ENCODE results near the gene POLR1E.

The POLR1E gene

DNA sequence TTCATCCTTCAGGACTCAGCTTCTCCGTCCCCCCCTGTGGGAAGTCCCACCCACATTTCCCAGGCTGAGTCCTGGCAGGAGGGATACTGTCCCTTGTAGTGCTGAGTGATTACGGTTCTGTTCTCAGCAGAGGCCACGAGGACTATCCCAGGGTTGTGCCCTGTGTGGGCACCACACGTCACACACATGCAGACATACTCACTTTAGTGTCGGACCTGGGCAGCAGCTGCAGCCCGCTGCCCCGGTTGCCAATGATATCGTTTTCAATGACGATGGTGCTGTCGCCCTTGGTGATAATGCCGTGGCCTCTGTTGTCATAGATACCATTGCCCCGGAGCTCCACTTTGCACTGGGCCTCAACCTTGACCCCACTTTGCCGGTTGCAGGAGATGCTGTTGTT, 32.2 kb downstream of the POLR1E start:
- Histone ChIP-seq H3K27ac (ENCODE audit: low read length) (no peak overlapping the region), H3K9ac (ENCODE audit: low read length) (no peak overlapping the region), H3K79me2 (ENCODE audit: low read length) (no peaks in the 10 kb centered on the region), H3K36me3 (replicated peaks; ENCODE audit: low read depth, low read length) (no peaks in the 10 kb centered on the region), H3K4me1 (ENCODE audit: low read length) (no peaks in the 10 kb centered on the region), H3K4me2 (ENCODE audit: low read length) (no peak overlapping the region), H3K4me3 (ENCODE audit: low read length) (no peak overlapping the region), H4K20me1 (ENCODE audit: insufficient read depth, low read length) (no peaks in the 10 kb centered on the region), H3K27me3 (ENCODE audit: low read depth, low read length) (no peaks in the 10 kb centered on the region), H3K9me3 (ENCODE audit: insufficient read depth, low read length) (no peaks in the 10 kb centered on the region), H2AFZ (ENCODE audit: low read depth, low read length) (no peak overlapping the region)
- TF ChIP-seq, protein P1, sequence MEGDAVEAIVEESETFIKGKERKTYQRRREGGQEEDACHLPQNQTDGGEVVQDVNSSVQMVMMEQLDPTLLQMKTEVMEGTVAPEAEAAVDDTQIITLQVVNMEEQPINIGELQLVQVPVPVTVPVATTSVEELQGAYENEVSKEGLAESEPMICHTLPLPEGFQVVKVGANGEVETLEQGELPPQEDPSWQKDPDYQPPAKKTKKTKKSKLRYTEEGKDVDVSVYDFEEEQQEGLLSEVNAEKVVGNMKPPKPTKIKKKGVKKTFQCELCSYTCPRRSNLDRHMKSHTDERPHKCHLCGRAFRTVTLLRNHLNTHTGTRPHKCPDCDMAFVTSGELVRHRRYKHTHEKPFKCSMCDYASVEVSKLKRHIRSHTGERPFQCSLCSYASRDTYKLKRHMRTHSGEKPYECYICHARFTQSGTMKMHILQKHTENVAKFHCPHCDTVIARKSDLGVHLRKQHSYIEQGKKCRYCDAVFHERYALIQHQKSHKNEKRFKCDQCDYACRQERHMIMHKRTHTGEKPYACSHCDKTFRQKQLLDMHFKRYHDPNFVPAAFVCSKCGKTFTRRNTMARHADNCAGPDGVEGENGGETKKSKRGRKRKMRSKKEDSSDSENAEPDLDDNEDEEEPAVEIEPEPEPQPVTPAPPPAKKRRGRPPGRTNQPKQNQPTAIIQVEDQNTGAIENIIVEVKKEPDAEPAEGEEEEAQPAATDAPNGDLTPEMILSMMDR (IDR thresholded peaks at IDR 0.05; ENCODE audit: low read depth, low read length): no peak
- no peak for TF ChIP-seq EZH2phosphoT487 (IDR thresholded peaks at IDR 0.05; ENCODE audit: low read depth)

DNA sequence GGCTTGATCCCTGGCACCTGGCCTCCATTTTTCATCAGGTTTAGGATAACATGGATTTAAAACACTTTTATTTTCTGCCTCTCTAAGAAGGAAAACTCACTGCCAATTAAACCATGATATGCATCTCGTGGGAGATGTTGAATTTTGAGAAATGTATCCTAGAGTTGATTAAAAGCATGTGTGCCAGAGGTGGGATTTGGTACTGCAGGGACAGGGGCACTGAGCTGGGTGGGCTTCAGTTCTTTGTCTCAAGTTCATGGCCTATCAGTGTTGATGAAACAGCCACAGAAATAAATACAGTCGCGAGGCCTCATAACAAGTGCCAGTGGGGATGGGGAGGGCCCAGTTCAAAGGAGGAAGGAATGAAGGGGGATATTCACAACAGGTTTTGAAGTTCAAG, 34.9 kb downstream of the POLR1E start:
- H3K9me3 ChIP-seq (ENCODE audit: insufficient read depth, low read length): no peaks in the 10 kb centered on the region
- H3K9ac ChIP-seq (ENCODE audit: low read length): no peak overlapping the region
- H3K4me2 ChIP-seq (ENCODE audit: low read length): no peak overlapping the region
- H3K27me3 ChIP-seq (ENCODE audit: low read depth, low read length): no peaks in the 10 kb centered on the region
- TF ChIP-seq, protein P1 (IDR thresholded peaks at IDR 0.05; ENCODE audit: low read depth, low read length): no peak
- TF ChIP-seq EZH2phosphoT487 (IDR thresholded peaks at IDR 0.05; ENCODE audit: low read depth): no peak
- peaks cover 3% of the 10 kb centered on the region for H3K36me3 ChIP-seq (replicated peaks; ENCODE audit: low read depth, low read length)
- no peak overlapping the region for H3K27ac ChIP-seq (ENCODE audit: low read length)
- H3K4me3 ChIP-seq (ENCODE audit: low read length): no peak overlapping the region
- H3K4me1 ChIP-seq (ENCODE audit: low read length): no peaks in the 10 kb centered on the region
- H2AFZ ChIP-seq (ENCODE audit: low read depth, low read length): no peak overlapping the region
- H4K20me1 ChIP-seq (ENCODE audit: insufficient read depth, low read length): no peaks in the 10 kb centered on the region
- H3K79me2 ChIP-seq (ENCODE audit: low read length): no peaks in the 10 kb centered on the region

DNA sequence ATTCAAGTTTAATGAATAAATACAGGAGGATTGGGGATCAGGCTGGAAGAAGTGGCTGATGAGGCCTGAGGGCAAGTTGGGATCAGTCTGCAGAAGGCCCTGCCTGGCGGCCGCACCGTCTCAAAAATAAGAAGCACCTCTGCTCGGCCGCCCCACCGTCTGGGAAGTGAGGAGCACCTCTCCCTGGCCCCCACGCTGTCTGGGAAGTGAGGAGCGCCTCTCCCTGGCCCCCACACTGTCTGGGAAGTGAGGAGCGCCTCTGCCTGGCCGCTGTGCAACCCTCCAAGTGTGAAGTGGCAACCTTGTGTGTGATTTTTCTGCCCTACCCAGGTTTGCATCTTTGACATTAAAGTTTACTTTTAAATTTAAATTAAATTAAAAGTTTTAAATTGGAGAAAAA, 35.4 kb downstream of the POLR1E start:
- no peak overlapping the region for H3K9ac ChIP-seq (ENCODE audit: low read length)
- peaks cover 3% of the 10 kb centered on the region for H3K36me3 ChIP-seq (replicated peaks; ENCODE audit: low read depth, low read length)
- no peaks in the 10 kb centered on the region for H4K20me1 ChIP-seq (ENCODE audit: insufficient read depth, low read length)
- H3K4me3 ChIP-seq (ENCODE audit: low read length): no peak overlapping the region
- TF ChIP-seq, protein P1 (IDR thresholded peaks at IDR 0.05; ENCODE audit: low read depth, low read length): no peak
- TF ChIP-seq EZH2phosphoT487 (IDR thresholded peaks at IDR 0.05; ENCODE audit: low read depth): no peak
- no peaks in the 10 kb centered on the region for H3K9me3 ChIP-seq (ENCODE audit: insufficient read depth, low read length)
- H3K4me1 ChIP-seq (ENCODE audit: low read length): no peaks in the 10 kb centered on the region
- H2AFZ ChIP-seq (ENCODE audit: low read depth, low read length): no peak overlapping the region
- no peak overlapping the region for H3K4me2 ChIP-seq (ENCODE audit: low read length)
- H3K27ac ChIP-seq (ENCODE audit: low read length): no peak overlapping the region
- no peaks in the 10 kb centered on the region for H3K79me2 ChIP-seq (ENCODE audit: low read length)
- H3K27me3 ChIP-seq (ENCODE audit: low read depth, low read length): no peaks in the 10 kb centered on the region

DNA sequence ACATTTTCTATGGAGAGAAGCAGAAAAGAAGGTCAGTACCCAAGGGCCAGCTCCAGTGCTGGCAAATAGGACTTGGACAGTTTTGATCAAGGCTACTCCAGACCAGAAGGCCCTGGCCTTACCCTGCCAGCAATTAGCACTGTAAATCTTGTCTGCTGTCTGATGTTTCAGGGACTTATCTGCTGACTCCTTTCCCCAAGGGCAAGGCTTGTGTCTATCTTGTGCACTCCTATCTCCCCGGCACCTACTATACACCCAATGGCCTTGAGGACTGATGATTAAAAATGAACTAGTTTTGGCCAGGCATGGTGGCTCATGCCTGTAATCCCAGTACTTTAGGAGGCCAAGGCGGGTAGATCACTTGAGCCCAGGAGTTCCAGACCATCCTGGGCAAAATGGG, 37.2 kb downstream of the POLR1E start:
- no peaks in the 10 kb centered on the region for H3K9me3 ChIP-seq (ENCODE audit: insufficient read depth, low read length)
- H3K79me2 ChIP-seq (ENCODE audit: low read length): no peaks in the 10 kb centered on the region
- H3K4me2 ChIP-seq (ENCODE audit: low read length): no peak overlapping the region
- H3K27ac ChIP-seq (ENCODE audit: low read length): no peak overlapping the region
- H4K20me1 ChIP-seq (ENCODE audit: insufficient read depth, low read length): no peaks in the 10 kb centered on the region
- H3K4me1 ChIP-seq (ENCODE audit: low read length): no peaks in the 10 kb centered on the region
- H3K36me3 ChIP-seq (replicated peaks; ENCODE audit: low read depth, low read length): peaks cover 3% of the 10 kb centered on the region
- no peak overlapping the region for H3K9ac ChIP-seq (ENCODE audit: low read length)
- TF ChIP-seq, protein P1 (IDR thresholded peaks at IDR 0.05; ENCODE audit: low read depth, low read length): no peak
- no peak for TF ChIP-seq EZH2phosphoT487 (IDR thresholded peaks at IDR 0.05; ENCODE audit: low read depth)
- H3K4me3 ChIP-seq (ENCODE audit: low read length): no peak overlapping the region
- H3K27me3 ChIP-seq (ENCODE audit: low read depth, low read length): no peaks in the 10 kb centered on the region
- no peak overlapping the region for H2AFZ ChIP-seq (ENCODE audit: low read depth, low read length)

All from OCI-LY3 (cell line).